CD4-positive, alpha-beta T cell treated with Interferon gamma for 1 hour (primary cell): ENCODE measurements around the gene CAVIN3.
A peak's percentile ranks its signal among the peaks of the same experiment; 100 is the strongest.
"Not testable (repeated sequence)": the region's sequence is repeated elsewhere in the genome, so short reads cannot be mapped to it uniquely, and the experiment has no call there.

Source experiments
- DNase-seq: peaks from one replicate; pipeline ENCODE4 v3.0.0-alpha.2; 2020

CAVIN3 gene

GRCh38 chr11:6323291-6323905 is 3.1 kb upstream of the CAVIN3 start:
- no peak for DNase-seq

DNA sequence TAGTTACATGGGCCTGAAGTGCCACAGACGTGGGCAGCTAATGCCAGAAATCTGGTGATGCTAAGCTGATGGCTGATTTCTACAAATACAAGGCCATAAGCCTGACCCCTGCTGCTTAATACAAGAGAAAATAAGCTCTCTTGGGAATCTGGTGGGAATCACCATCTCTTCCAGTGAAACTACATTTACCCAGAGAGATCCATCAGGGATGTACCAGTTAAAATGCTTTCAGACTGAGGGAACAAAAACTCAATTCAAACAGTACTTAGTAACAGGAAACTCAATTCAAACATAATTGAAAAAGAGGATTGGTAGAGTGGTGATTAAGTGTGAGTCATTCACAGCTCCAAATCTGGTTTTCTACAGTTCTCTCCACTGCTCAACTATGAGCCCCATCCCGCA is 1.7 kb upstream of the CAVIN3 start:
- no peak for DNase-seq

GRCh38 chr11:6321356-6321755 is 1.1 kb upstream of the CAVIN3 start:
- no peak for DNase-seq

DNA sequence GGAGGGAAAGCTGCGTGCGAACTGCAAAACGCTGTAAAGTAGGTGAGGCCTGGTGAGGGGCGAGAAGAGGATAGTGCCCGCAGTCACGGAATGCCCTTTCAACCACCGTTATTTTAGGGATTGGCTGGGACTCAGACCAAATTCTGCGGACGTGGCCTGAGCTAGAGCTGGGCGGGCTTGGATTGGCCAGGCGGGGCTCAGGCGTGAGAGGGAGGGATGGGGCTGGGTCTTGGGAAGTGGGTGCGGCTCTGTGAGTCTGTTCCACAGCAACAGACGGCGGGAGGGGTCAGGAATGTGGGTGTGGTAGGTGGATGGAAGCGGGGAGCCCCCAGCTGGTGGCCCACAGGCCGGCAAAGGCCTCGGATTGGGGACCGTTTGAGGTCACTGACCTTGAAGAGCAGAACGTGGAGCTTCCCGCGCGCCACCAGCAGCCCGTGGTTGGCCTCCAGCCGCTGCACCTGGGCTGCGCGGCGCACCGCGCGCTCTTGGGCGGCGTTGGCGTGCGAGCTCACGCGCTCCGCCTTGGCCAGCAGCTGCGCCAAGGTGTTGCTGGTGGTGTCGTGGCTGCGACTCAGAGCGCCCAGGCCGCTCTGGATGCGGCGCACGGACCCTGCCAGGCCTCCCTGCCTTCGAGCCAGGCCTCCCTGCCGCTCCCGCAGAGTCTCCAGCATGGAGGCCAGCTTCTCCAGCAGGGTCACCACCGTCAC is 444 bp downstream of the CAVIN3 start:
- no peak for DNase-seq

- DNase-seq = no peak
Observed at GRCh38 chr11:6319001-6319703, 1.1 kb downstream of the CAVIN3 start.

- DNase-seq = no peak
Observed at GRCh38 chr11:6318204-6318603, 2.1 kb downstream of the CAVIN3 start.

- peak; percentile 23 for DNase-seq
Observed at GRCh38 chr11:6315811-6316425, 4.4 kb downstream of the CAVIN3 start.

DNA sequence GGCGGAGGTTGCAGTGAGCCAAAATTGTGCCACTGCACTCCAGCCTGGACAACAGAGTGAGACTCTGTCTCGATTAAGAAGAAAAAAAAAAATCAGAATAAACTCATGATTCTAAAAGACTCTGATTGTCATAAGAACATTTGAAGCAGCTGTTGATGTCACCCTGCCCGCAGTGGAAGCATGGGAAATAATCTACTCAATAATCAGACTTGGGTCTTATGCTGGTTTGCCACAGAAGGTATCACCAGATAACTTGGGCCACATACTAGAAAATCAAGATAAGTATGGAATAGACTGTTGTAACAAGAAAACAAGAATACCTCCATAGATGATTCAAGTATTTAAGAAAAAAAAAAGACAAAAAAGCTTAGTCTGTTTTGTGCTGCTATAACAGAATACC is 8.2 kb downstream of the CAVIN3 start:
- DNase-seq = no peak

DNA sequence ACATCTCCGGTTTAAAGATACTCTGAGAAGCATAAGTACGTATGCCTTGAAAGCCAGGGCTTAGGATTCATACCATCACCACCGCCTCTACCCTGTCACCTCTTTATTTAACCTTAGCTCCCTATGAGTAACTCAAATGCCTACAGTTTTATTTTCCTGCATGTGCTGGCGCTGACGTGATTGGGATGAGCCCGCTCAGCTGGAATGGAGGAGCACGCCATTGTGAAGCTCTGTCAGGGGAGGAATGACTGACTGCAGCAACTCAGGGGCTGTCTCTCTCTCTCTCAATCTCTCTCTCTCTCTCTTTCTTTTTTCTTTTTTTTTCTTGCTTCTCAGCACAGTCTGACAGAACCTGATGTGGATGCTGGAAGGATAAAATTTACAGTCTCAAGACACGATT is 12.4 kb downstream of the CAVIN3 start:
- no peak for DNase-seq

DNA sequence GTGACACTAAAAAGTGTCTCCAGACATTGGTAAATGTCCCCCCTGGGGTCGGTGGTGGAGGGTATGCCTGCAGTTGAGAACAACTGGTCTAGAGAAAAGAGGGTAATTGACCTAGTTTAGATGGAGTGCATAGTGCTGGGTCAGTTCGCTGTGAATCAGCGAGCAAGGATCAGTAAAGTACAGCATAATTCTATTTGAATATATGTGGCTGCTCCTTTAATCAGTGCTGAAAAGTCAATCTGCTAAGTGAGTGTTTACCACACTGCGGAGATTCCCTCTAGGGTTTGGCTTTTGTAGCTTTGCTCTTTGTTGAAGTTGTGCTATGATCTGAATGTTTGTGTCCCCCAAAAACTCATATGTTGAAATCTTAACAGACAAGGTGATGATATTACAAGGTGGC is 15.0 kb downstream of the CAVIN3 start:
- DNase-seq = no peak

DNA sequence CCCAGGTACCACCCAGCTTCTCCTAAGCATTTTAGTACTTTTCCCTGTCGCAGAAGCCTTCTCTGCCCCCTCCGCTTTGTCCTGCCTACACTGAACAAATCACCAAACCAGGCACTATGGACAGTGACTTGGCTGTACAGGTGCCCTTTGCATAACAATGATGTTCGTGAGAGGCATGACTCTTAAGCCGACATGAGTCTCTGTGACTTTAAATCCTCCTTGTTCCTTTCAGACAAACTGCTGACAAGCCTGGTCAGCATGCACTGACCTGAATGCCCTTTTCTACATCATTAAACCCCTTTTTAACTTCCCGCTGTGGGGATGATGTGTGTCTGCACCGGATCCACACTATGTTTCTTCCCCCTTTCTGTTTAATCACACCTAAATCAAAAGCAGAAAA is 16.6 kb downstream of the CAVIN3 start:
- DNase-seq = no peak

DNA sequence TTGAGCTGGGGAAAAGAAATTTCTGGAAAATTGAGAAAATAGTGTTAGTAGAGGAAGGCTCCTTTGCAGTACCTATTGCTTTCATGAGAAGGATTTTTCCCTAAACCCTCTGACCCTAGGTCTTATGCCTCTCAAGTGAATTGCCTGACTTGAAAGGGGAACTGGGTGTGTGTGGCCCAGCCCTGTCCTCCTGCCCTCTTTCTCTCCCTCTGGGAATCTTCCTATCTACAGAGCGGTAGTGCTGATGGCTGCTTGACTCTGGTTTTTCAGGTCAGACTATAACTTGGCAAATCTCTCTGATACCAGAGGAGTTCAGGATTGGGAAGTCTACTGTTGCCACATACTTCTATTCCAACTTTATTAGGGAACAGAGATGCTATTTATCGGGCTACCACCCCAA is 19.2 kb downstream of the CAVIN3 start:
- DNase-seq = no peak

- DNase-seq = no peak
Observed at GRCh38 chr11:6300325-6300724, 20.0 kb downstream of the CAVIN3 start.

DNA sequence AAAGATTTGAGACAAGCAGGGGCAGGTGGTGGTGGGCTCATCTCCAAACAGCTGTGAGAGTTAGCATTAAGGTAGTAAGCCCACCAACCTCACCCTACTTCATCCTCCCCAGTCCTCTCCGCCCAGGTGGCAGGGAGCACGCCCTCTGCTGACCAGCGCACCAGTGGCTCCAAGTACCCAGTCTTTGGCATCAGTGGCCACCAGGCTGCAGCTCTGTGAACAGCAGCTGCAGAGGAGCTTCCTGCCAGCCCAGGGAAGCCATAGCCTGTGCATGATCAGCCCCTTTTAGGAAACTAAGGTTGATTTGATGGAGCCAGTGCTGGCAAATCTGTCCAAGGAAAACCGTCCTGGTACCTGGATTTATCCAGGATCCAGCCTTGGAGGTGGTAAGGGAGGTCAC is 21.7 kb downstream of the CAVIN3 start:
- peak; percentile 4 for DNase-seq

- no peak for DNase-seq
Observed at GRCh38 chr11:6297831-6298230, 22.5 kb downstream of the CAVIN3 start.

DNA sequence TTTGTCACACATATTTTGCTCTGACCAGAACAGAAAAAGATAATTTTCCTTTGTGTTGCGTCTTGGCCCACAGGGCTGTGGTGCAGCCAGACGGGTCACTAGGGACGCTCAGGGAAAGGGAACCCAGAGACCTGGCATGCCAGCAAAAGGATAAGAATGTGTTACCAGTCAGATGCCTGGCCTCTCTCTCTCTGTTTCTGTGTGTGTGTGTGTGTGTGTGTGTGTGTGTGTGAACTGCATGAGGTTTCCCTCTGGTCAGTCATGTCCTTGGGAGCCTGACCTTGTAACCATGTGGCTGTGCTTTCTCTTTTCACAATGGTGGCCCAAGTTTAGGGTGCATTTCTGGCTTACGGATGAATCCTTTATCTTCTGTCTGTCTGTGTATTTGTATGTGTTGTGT is 35.3 kb downstream of the CAVIN3 start:
- DNase-seq = no peak

DNA sequence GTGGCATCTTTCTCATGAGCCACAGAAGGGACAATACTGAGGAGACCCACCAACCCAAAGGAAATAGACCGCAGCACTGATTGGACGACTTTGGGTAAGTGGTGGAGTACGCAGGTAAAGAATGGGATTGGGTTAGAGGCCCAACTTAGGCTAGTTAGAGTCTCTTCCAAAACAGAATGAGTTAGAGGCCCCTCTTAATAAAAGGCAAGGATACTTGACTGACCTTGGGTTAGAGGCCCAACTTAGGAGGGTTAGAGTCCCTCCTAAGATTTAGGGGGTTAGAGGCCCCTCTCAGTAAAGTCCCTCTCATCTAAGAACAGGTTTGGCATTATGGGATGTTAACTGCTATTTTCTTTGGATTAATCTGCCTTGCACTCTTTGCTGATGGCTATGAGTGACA is 36.1 kb downstream of the CAVIN3 start:
- no peak for DNase-seq

DNA sequence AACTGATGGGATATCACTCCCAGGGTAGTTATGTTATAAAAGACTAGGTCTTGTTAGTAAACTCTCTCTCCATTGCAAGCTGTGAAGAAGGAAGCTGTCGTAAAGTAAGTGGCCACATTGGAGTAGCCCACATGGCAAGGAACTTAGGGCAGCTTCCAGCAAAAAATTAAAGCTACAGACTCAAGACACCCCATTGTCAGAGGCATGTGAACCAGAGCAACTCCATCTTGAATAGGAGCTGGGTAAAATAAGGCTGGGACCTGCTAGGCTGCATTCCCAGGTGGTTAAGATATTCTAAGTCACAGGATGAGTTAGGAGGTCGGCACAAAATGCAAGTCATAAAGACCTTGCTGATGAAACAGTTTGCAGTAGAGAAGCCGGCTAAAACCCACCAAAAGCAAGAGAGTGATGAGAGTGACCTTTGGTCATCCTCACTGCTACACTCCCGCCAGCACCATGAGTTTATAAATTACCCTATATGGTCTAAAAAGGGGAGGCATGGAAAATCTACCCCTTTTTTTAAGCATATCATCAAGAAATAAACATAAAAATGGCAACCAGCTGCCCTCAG is 36.8 kb downstream of the CAVIN3 start:
- no peak for DNase-seq

- not testable (repeated sequence) for DNase-seq
Observed at GRCh38 chr11:6280809-6281208, 39.5 kb downstream of the CAVIN3 start.

- no peak for DNase-seq
Observed at GRCh38 chr11:6273188-6273587, 47.1 kb downstream of the CAVIN3 start.

DNA sequence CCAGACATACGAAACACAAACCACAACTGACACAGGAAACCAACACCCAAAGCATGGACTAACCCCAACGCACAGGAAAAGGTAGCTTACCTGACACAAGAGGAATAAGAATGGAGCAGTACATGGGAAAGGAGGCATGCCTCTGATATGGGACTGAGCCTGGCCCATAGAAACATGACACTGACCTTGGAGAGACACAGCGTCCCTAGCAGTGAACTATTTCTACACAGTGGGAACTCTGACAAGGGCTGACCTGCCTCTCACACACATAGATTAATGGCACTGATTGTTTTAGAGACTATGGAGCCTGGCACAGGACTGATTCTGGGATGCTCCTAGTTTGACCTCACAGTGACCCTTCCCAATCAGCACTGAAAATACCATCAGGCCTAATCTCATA is 48.7 kb downstream of the CAVIN3 start:
- no peak for DNase-seq

DNA sequence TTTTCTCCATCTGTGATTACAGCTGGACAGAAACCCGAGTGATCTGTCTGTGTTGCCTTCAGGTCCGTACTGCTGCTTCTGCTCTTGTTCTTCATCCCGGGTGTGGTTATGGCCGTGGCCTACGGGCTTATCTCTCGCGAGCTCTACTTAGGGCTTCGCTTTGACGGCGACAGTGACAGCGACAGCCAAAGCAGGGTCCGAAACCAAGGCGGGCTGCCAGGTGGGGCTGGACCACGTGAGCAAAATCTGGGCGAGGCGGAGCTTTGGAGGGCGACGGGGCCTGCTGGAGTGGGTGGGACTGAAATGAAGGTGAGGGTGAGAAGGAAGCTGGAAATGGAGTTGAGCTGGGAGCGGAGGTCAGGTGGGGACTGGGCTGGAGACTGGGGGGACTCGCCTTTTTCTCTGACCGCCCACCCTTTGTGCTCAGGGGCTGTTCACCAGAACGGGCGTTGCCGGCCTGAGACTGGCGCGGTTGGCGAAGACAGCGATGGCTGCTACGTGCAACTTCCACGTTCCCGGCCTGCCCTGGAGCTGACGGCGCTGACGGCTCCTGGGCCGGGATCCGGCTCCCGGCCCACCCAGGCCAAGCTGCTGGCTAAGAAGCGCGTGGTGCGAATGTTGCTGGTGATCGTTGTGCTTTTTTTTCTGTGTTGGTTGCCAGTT is 49.6 kb downstream of the CAVIN3 start:
- no peak for DNase-seq

- no peak for DNase-seq
Observed at GRCh38 chr11:6269994-6270393, 50.3 kb downstream of the CAVIN3 start.
